ENCODE results near the gene ABCB10.

ABCB10 gene

DNA sequence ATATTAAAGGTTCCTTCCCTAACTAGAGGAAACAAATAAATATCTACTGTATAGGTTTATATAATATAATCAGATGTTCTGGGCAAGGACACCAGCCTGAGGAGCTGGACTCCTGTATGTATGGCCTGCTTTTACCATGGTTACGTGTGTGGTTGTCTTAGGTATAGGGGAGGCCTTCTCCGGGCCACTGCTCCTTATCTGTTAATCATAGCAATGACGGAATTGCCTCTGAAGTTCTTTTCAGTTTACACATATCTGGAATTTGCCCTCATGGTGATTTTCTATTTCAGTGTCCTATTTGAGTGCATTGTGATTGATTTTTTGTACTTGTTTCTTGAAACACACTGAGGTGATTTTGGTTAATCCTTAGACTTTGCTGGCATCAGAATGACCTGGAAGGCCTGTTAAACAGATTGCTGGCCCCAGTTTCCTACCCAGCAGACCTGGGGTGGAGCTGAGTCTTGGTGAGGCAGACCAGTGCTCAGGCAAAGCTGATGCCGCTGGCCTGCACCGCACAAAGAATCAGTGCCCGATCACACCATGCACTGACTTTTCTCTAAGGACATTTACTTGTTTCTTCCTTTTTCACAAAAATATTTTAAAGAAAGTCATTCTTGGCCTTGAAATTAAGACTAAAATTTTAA, 18.5 kb downstream of the ABCB10 start:
- DNase-seq, result no peak
- H3K36me3 ChIP-seq (ENCODE audit: control insufficient read depth, insufficient read depth, low read length), result peaks cover 3% of the 10 kb centered on the region
- no peak overlapping the region for H3K4ac ChIP-seq (ENCODE audit: low read depth, low read length)
- H2AK5ac ChIP-seq (ENCODE audit: low read length), result no peak overlapping the region
- no peak overlapping the region for H4K8ac ChIP-seq (ENCODE audit: low read depth, low read length)
- H3K4me3 ChIP-seq (ENCODE audit: low read length), result no peak overlapping the region
- H3K23ac ChIP-seq (ENCODE audit: low read length), result no peak overlapping the region
- no peaks in the 10 kb centered on the region for H3K79me1 ChIP-seq (ENCODE audit: low read length)
- H2BK5ac ChIP-seq (ENCODE audit: low read length), result no peak overlapping the region
- WGBS (ENCODE audit: extremely low coverage, insufficient coverage, low lambda C conversion rate), result no CpG with 5 or more reads among the region's 6 CpGs
- no peak overlapping the region for H2BK15ac ChIP-seq (replicated peaks; ENCODE audit: low read depth)
- H3K18ac ChIP-seq (ENCODE audit: low read length), result no peak overlapping the region
- H3K79me2 ChIP-seq (ENCODE audit: control insufficient read depth, insufficient read depth, low read length), result no peaks in the 10 kb centered on the region
- H4K5ac ChIP-seq (ENCODE audit: low read length), result no peak overlapping the region
- no peaks in the 10 kb centered on the region for H3K27me3 ChIP-seq (ENCODE audit: insufficient read depth, low read length, poor library complexity)
- H3K9ac ChIP-seq (ENCODE audit: low read length), result no peak overlapping the region
- H2BK120ac ChIP-seq (ENCODE audit: low read depth, low read length), result no peak overlapping the region
- H3K56ac ChIP-seq (ENCODE audit: low read length), result no peak overlapping the region
- H3K27ac ChIP-seq (ENCODE audit: low read depth, low read length), result no peak overlapping the region
- no peak overlapping the region for H3K4me2 ChIP-seq (ENCODE audit: low read length)
- H3K4me1 ChIP-seq (ENCODE audit: control insufficient read depth, low read depth, low read length), result no peaks in the 10 kb centered on the region

DNA sequence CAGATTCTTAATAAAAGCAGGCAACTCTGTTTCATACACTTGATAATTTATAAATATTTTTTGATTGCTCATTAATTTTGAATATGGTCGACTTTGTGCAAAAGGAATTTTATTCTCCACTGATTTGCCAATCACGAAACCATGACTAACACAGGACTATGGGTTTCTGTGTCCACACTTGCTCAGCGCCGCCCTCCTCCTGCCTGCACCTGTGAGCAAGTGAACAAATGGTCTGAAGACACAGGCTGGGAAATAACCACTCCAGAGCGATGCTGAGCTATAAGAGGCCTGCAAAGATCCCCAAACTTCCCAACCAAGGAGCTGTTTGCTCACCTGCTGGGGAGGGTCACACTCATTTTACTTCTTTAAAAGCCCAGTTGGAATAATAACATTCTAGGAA, 19.6 kb downstream of the ABCB10 start:
- no peaks in the 10 kb centered on the region for H3K79me2 ChIP-seq (ENCODE audit: control insufficient read depth, insufficient read depth, low read length)
- WGBS (ENCODE audit: extremely low coverage, insufficient coverage, low lambda C conversion rate), result no CpG with 5 or more reads among the region's 5 CpGs
- no peak overlapping the region for H3K4me2 ChIP-seq (ENCODE audit: low read length)
- H3K27me3 ChIP-seq (ENCODE audit: insufficient read depth, low read length, poor library complexity), result no peaks in the 10 kb centered on the region
- no peaks in the 10 kb centered on the region for H3K79me1 ChIP-seq (ENCODE audit: low read length)
- H3K4me3 ChIP-seq (ENCODE audit: low read length), result no peak overlapping the region
- H2BK5ac ChIP-seq (ENCODE audit: low read length), result no peak overlapping the region
- H3K4me1 ChIP-seq (ENCODE audit: control insufficient read depth, low read depth, low read length), result no peaks in the 10 kb centered on the region
- H2BK120ac ChIP-seq (ENCODE audit: low read depth, low read length), result no peak overlapping the region
- no peak overlapping the region for H3K23ac ChIP-seq (ENCODE audit: low read length)
- no peak overlapping the region for H3K18ac ChIP-seq (ENCODE audit: low read length)
- H2AK5ac ChIP-seq (ENCODE audit: low read length), result no peak overlapping the region
- peaks cover 3% of the 10 kb centered on the region for H3K36me3 ChIP-seq (ENCODE audit: control insufficient read depth, insufficient read depth, low read length)
- H3K56ac ChIP-seq (ENCODE audit: low read length), result no peak overlapping the region
- H2BK15ac ChIP-seq (replicated peaks; ENCODE audit: low read depth), result no peak overlapping the region
- DNase-seq, result no peak
- H3K4ac ChIP-seq (ENCODE audit: low read depth, low read length), result no peak overlapping the region
- no peak overlapping the region for H4K5ac ChIP-seq (ENCODE audit: low read length)
- H4K8ac ChIP-seq (ENCODE audit: low read depth, low read length), result no peak overlapping the region
- no peak overlapping the region for H3K27ac ChIP-seq (ENCODE audit: low read depth, low read length)
- H3K9ac ChIP-seq (ENCODE audit: low read length), result no peak overlapping the region

DNA sequence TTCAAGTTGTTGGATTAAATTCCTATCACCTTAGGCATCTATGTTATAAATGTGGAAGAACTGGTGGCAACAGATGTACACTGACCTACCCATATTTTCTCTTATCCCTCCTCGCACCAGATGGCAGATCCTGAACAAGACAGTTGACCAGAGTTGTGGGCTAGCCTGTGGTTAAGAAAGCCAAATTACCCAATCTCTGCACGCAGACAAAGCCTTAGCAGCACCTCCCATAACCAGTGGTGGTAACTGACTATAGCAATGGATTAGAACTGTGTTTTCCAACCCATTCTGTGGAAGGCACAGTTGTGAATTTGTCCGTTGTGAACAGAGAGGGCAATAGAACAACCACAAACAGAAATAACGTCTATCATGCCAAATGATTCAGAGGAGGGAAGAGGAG, 20.6 kb downstream of the ABCB10 start:
- no peak overlapping the region for H4K5ac ChIP-seq (ENCODE audit: low read length)
- no peak overlapping the region for H3K27ac ChIP-seq (ENCODE audit: low read depth, low read length)
- H3K79me2 ChIP-seq (ENCODE audit: control insufficient read depth, insufficient read depth, low read length), result no peaks in the 10 kb centered on the region
- no peak overlapping the region for H2AK5ac ChIP-seq (ENCODE audit: low read length)
- H3K36me3 ChIP-seq (ENCODE audit: control insufficient read depth, insufficient read depth, low read length), result peaks cover 3% of the 10 kb centered on the region
- H3K27me3 ChIP-seq (ENCODE audit: insufficient read depth, low read length, poor library complexity), result no peaks in the 10 kb centered on the region
- no peaks in the 10 kb centered on the region for H3K79me1 ChIP-seq (ENCODE audit: low read length)
- no peak overlapping the region for H3K4me2 ChIP-seq (ENCODE audit: low read length)
- H3K18ac ChIP-seq (ENCODE audit: low read length), result no peak overlapping the region
- no peak overlapping the region for H3K4ac ChIP-seq (ENCODE audit: low read depth, low read length)
- WGBS (ENCODE audit: extremely low coverage, insufficient coverage, low lambda C conversion rate), result no CpG with 5 or more reads among the region's 4 CpGs
- no peak overlapping the region for H3K56ac ChIP-seq (ENCODE audit: low read length)
- no peak overlapping the region for H2BK120ac ChIP-seq (ENCODE audit: low read depth, low read length)
- H3K9ac ChIP-seq (ENCODE audit: low read length), result no peak overlapping the region
- no peak overlapping the region for H2BK5ac ChIP-seq (ENCODE audit: low read length)
- no peak overlapping the region for H3K23ac ChIP-seq (ENCODE audit: low read length)
- no peak for DNase-seq
- H3K4me3 ChIP-seq (ENCODE audit: low read length), result no peak overlapping the region
- no peak overlapping the region for H4K8ac ChIP-seq (ENCODE audit: low read depth, low read length)
- H3K4me1 ChIP-seq (ENCODE audit: control insufficient read depth, low read depth, low read length), result no peaks in the 10 kb centered on the region
- no peak overlapping the region for H2BK15ac ChIP-seq (replicated peaks; ENCODE audit: low read depth)

DNA sequence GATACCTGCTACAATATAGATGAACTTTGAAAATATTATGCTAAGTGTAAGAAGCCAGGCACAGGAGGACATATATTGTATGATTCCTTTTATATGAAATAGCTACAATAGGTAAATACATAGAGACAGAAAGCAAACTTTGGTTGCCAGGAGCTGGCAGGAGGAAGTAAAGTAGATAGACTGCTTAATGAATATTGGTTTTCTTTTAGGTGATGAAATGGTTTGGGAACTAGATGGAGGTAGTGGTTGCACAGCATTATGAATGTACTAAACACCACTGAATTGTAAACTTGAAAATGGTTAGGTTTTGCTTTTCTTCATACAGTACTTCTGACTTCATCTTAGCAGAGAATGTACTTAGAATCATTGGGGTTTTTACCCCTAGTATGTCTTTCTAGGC, 21.5 kb downstream of the ABCB10 start:
- Histone ChIP-seq H4K8ac (ENCODE audit: low read depth, low read length) (no peak overlapping the region), H3K56ac (ENCODE audit: low read length) (no peak overlapping the region), H3K27ac (ENCODE audit: low read depth, low read length) (no peak overlapping the region), H3K79me2 (ENCODE audit: control insufficient read depth, insufficient read depth, low read length) (no peaks in the 10 kb centered on the region), H3K79me1 (ENCODE audit: low read length) (no peaks in the 10 kb centered on the region), H3K27me3 (ENCODE audit: insufficient read depth, low read length, poor library complexity) (no peaks in the 10 kb centered on the region), H3K23ac (ENCODE audit: low read length) (no peak overlapping the region), H3K18ac (ENCODE audit: low read length) (no peak overlapping the region), H2BK120ac (ENCODE audit: low read depth, low read length) (no peak overlapping the region), H3K4me2 (ENCODE audit: low read length) (no peak overlapping the region), H3K4ac (ENCODE audit: low read depth, low read length) (no peak overlapping the region), H2AK5ac (ENCODE audit: low read length) (no peak overlapping the region), H3K9ac (ENCODE audit: low read length) (no peak overlapping the region), H3K36me3 (ENCODE audit: control insufficient read depth, insufficient read depth, low read length) (peaks cover 3% of the 10 kb centered on the region), H2BK5ac (ENCODE audit: low read length) (no peak overlapping the region), H2BK15ac (replicated peaks; ENCODE audit: low read depth) (no peak overlapping the region), H4K5ac (ENCODE audit: low read length) (no peak overlapping the region), H3K4me3 (ENCODE audit: low read length) (no peak overlapping the region), H3K4me1 (ENCODE audit: control insufficient read depth, low read depth, low read length) (no peaks in the 10 kb centered on the region)
- DNase-seq, result no peak

DNA sequence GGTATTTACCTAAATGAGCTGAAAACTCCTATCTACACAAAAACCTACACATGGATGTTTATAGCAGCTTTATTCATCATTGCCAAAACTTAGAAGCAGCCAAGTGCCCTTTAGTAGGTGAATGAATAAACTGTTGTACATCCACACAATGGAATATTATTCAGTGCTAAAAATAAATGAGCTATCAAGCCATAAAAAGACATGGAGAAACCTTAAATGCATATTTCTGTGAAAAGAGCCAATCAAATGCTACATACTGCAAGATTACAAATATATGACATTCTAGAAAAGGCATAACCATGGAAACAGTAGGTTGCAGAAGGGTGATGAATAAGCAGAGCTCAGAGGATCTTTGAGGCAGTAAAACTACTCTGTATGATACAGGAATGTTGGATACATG, 23.3 kb downstream of the ABCB10 start:
- H3K27ac ChIP-seq (ENCODE audit: low read depth, low read length), result no peak overlapping the region
- H3K4me1 ChIP-seq (ENCODE audit: control insufficient read depth, low read depth, low read length), result no peaks in the 10 kb centered on the region
- H4K8ac ChIP-seq (ENCODE audit: low read depth, low read length), result no peak overlapping the region
- no peak overlapping the region for H3K56ac ChIP-seq (ENCODE audit: low read length)
- DNase-seq, result no peak
- no peak overlapping the region for H3K9ac ChIP-seq (ENCODE audit: low read length)
- no peaks in the 10 kb centered on the region for H3K27me3 ChIP-seq (ENCODE audit: insufficient read depth, low read length, poor library complexity)
- H4K5ac ChIP-seq (ENCODE audit: low read length), result no peak overlapping the region
- no peak overlapping the region for H2AK5ac ChIP-seq (ENCODE audit: low read length)
- no peak overlapping the region for H3K4me2 ChIP-seq (ENCODE audit: low read length)
- H3K4me3 ChIP-seq (ENCODE audit: low read length), result no peak overlapping the region
- H3K79me2 ChIP-seq (ENCODE audit: control insufficient read depth, insufficient read depth, low read length), result no peaks in the 10 kb centered on the region
- no peak overlapping the region for H3K23ac ChIP-seq (ENCODE audit: low read length)
- no peak overlapping the region for H2BK5ac ChIP-seq (ENCODE audit: low read length)
- no peak overlapping the region for H2BK120ac ChIP-seq (ENCODE audit: low read depth, low read length)
- no peak overlapping the region for H2BK15ac ChIP-seq (replicated peaks; ENCODE audit: low read depth)
- no peaks in the 10 kb centered on the region for H3K79me1 ChIP-seq (ENCODE audit: low read length)
- peaks cover 3% of the 10 kb centered on the region for H3K36me3 ChIP-seq (ENCODE audit: control insufficient read depth, insufficient read depth, low read length)
- no peak overlapping the region for H3K4ac ChIP-seq (ENCODE audit: low read depth, low read length)
- H3K18ac ChIP-seq (ENCODE audit: low read length), result no peak overlapping the region

DNA sequence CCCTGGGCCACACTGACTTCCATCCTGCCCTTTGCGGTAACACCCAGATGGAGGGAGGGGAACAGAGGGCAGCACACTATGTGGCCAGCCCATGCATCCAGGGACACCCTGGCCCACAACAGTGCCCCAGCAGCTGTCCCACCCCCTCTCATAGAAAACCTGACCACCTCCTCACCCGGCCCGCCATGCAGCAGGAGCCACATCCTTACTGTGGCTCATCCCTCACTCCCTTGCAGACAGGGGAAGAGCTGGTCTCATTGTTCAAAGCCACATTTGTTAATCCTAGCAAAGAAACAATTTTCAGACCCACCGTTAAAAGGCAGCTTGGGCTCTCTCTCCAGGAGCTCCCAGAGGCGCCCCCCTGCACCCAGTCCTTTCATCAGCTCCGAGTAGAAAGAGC, 27.2 kb downstream of the ABCB10 start:
- H2BK120ac ChIP-seq (ENCODE audit: low read depth, low read length), result no peak overlapping the region
- no CpG with 5 or more reads among the region's 6 CpGs for WGBS (ENCODE audit: extremely low coverage, insufficient coverage, low lambda C conversion rate)
- H3K79me1 ChIP-seq (ENCODE audit: low read length), result no peaks in the 10 kb centered on the region
- no peak overlapping the region for H3K18ac ChIP-seq (ENCODE audit: low read length)
- no peaks in the 10 kb centered on the region for H3K4me1 ChIP-seq (ENCODE audit: control insufficient read depth, low read depth, low read length)
- DNase-seq, result no peak
- H4K5ac ChIP-seq (ENCODE audit: low read length), result no peak overlapping the region
- H3K36me3 ChIP-seq (ENCODE audit: control insufficient read depth, insufficient read depth, low read length), result peaks cover 3% of the 10 kb centered on the region
- H3K23ac ChIP-seq (ENCODE audit: low read length), result no peak overlapping the region
- H3K4me2 ChIP-seq (ENCODE audit: low read length), result no peak overlapping the region
- H3K4me3 ChIP-seq (ENCODE audit: low read length), result no peak overlapping the region
- H3K79me2 ChIP-seq (ENCODE audit: control insufficient read depth, insufficient read depth, low read length), result no peaks in the 10 kb centered on the region
- no peak overlapping the region for H3K9ac ChIP-seq (ENCODE audit: low read length)
- H2AK5ac ChIP-seq (ENCODE audit: low read length), result no peak overlapping the region
- H3K4ac ChIP-seq (ENCODE audit: low read depth, low read length), result no peak overlapping the region
- H3K27me3 ChIP-seq (ENCODE audit: insufficient read depth, low read length, poor library complexity), result no peaks in the 10 kb centered on the region
- no peak overlapping the region for H2BK15ac ChIP-seq (replicated peaks; ENCODE audit: low read depth)
- no peak overlapping the region for H3K56ac ChIP-seq (ENCODE audit: low read length)
- no peak overlapping the region for H2BK5ac ChIP-seq (ENCODE audit: low read length)
- no peak overlapping the region for H3K27ac ChIP-seq (ENCODE audit: low read depth, low read length)
- no peak overlapping the region for H4K8ac ChIP-seq (ENCODE audit: low read depth, low read length)
